H1 (cell line): ENCODE results near the gene NFIX. TPM values are rescaled to one million over a fixed set of nuclear protein-coding genes. Genes with fewer than 3 reads are reported as not detected.

ENCODE experiments used
- CTCF ChIA-PET: fragments of 300-600 bp; sonication (Branson Sonifier 250); formaldehyde crosslinking; loops from one replicate; lab custom pipeline; 2021; ENCODE audit not compliant: partially characterized antibody; lab: Charles Lee
- POLR2A ChIA-PET: fragments of 300-600 bp; sonication (Branson Sonifier 250); formaldehyde crosslinking; loops from one replicate; lab custom pipeline; 2021; ENCODE audit warnings: inconsistent platforms; ENCODE audit not compliant: partially characterized antibody; lab: Charles Lee
- DNase-seq, 2 experiments: peaks; one replicate each; pipeline versions ENCODE4 v3.0.0 to v3.0.0-alpha.2; 2010 to 2022; ENCODE audit warnings: low spot score in 2 of 2, low read depth in 1 of 2, mixed read lengths in 1 of 2
- FAIRE-seq: peaks from 2 replicates; lab custom pipeline; 2011; peaks lifted over from hg19 to GRCh38; lab: Jason Lieb, UNC
- H2AFZ ChIP-seq: 2 replicates; pipeline ENCODE4 v1.8.1; 2012; ENCODE audit warnings: low read length, inconsistent platforms
- H2AK5ac ChIP-seq: 2 replicates; pipeline ENCODE4 v1.6.1; 2013; ENCODE audit warnings: low read depth, low read length
- H2BK120ac ChIP-seq: replicated peaks from 2 replicates; pipeline ENCODE3; 2013; ENCODE audit warnings: low read depth, low read length, inconsistent platforms
- H2BK12ac ChIP-seq: 2 replicates; pipeline ENCODE4 v1.6.1; 2013; ENCODE audit warnings: low read depth, low read length
- H2BK15ac ChIP-seq: 2 replicates; pipeline ENCODE4 v1.6.1; 2013; ENCODE audit warnings: low read length
- H2BK20ac ChIP-seq: 2 replicates; pipeline ENCODE4 v1.6.1; 2013; ENCODE audit warnings: low read length
- H2BK5ac ChIP-seq: 2 replicates; pipeline ENCODE4 v1.6.1; 2013; ENCODE audit warnings: low read depth, low read length
- H3K14ac ChIP-seq: 2 replicates; pipeline ENCODE4 v1.6.1; 2013; ENCODE audit warnings: inconsistent platforms; ENCODE audit not compliant: insufficient read length
- H3K18ac ChIP-seq: 2 replicates; pipeline ENCODE4 v1.6.1; 2013; ENCODE audit warnings: low read length; ENCODE audit errors: extremely low read depth
- H3K23ac ChIP-seq: 2 replicates; pipeline ENCODE4 v1.6.1; 2013; ENCODE audit warnings: inconsistent platforms; ENCODE audit not compliant: insufficient read length
- H3K23me2 ChIP-seq: 2 replicates; pipeline ENCODE4 v1.6.1; 2013; ENCODE audit warnings: low read depth, low read length
- H3K27ac ChIP-seq: 2 replicates; pipeline ENCODE4 v1.6.1; 2011; ENCODE audit warnings: low read depth, low read length, inconsistent platforms
- H3K27me3 ChIP-seq, 4 experiments: replicated peaks in 1 of 4; 1 replicate in 1 of 4; 2 replicates in 3 of 4; pipeline versions ENCODE4 v1.6.1 to v1.8.1; 2011 to 2013; ENCODE audit warnings: low read length in 3 of 4, mild to moderate bottlenecking in 3 of 4, inconsistent platforms in 2 of 4, mixed read lengths in 2 of 4, moderate library complexity in 1 of 4; ENCODE audit not compliant: control insufficient read depth in 3 of 4, insufficient read depth in 3 of 4; ENCODE audit errors: extremely low read depth in 1 of 4
- H3K36me3 ChIP-seq, 4 experiments: 2 replicates each; pipeline versions ENCODE4 v1.6.1 to v1.8.1; 2011 to 2013; ENCODE audit warnings: mild to moderate bottlenecking in 4 of 4, low read length in 3 of 4, moderate library complexity in 2 of 4, control low read depth in 1 of 4, inconsistent platforms in 1 of 4; ENCODE audit not compliant: insufficient read depth in 4 of 4, control insufficient read depth in 2 of 4
- H3K4ac ChIP-seq: replicated peaks from 2 replicates; pipeline ENCODE3; 2013; ENCODE audit warnings: low read length, low read depth, mixed read lengths, inconsistent platforms; ENCODE audit not compliant: insufficient read length
- H3K4me1 ChIP-seq, 4 experiments: replicated peaks in 1 of 4; 1 replicate in 1 of 4; 2 replicates in 3 of 4; pipeline versions ENCODE4 v1.6.1 to v1.8.1; 2011 to 2013; ENCODE audit warnings: low read length in 3 of 4, inconsistent platforms in 2 of 4, mixed read lengths in 1 of 4; ENCODE audit not compliant: insufficient read depth in 4 of 4, control insufficient read depth in 3 of 4
- H3K4me2 ChIP-seq, 2 experiments: 2 replicates each; pipeline versions ENCODE4 v1.6.1 to v1.8.1; 2011 to 2013; ENCODE audit warnings: low read depth in 2 of 2, low read length in 2 of 2, control low read depth in 1 of 2, inconsistent platforms in 1 of 2, mild to moderate bottlenecking in 1 of 2; ENCODE audit not compliant: insufficient read depth in 1 of 2
- H3K4me3 ChIP-seq, 4 experiments: fragments of 200-600, 300-600 bp in 1 of 4; sonication (generic), shearing (Covaris generic), sonication (Bioruptor Twin) in 1 of 4; 2 replicates each; pipeline versions ENCODE4 v1.5.1 to v1.8.1; 2011 to 2016; ENCODE audit warnings: low read length in 4 of 4, low read depth in 3 of 4, control low read depth in 2 of 4, inconsistent platforms in 2 of 4, mild to moderate bottlenecking in 2 of 4, mixed read lengths in 1 of 4, moderate library complexity in 1 of 4; ENCODE audit not compliant: insufficient read depth in 2 of 4; ENCODE audit errors: extremely low read depth in 1 of 4
- H3K56ac ChIP-seq: replicated peaks from 2 replicates; pipeline ENCODE3; 2013; ENCODE audit warnings: low read depth, mild to moderate bottlenecking, mixed read lengths, low read length, inconsistent platforms; ENCODE audit not compliant: insufficient read length
- H3K79me1 ChIP-seq: 2 replicates; pipeline ENCODE4 v1.6.1; 2013; ENCODE audit warnings: low read depth, low read length, control low read depth
- H3K79me2 ChIP-seq, 2 experiments: 2 replicates each; pipeline versions ENCODE4 v1.6.1 to v1.8.1; 2012 to 2013; ENCODE audit warnings: low read length in 2 of 2, mild to moderate bottlenecking in 2 of 2, inconsistent platforms in 1 of 2; ENCODE audit not compliant: insufficient read depth in 2 of 2, control insufficient read depth in 1 of 2
- H3K9ac ChIP-seq, 4 experiments: replicated peaks in 1 of 4; 1 replicate in 1 of 4; 2 replicates in 3 of 4; pipeline versions ENCODE4 v1.6.1 to v1.8.1; 2011 to 2013; ENCODE audit warnings: low read depth in 3 of 4, low read length in 3 of 4, control low read depth in 2 of 4, mild to moderate bottlenecking in 2 of 4, moderate library complexity in 2 of 4, inconsistent platforms in 1 of 4; ENCODE audit errors: extremely low read depth in 1 of 4
- H3K9me3 ChIP-seq, 2 experiments: 2 replicates each; pipeline versions ENCODE4 v1.6.1 to v1.8.1; 2012 to 2013; ENCODE audit warnings: mild to moderate bottlenecking in 2 of 2, moderate library complexity in 2 of 2, control low read depth in 1 of 2, inconsistent platforms in 1 of 2, low read depth in 1 of 2, low read length in 1 of 2, mixed read lengths in 1 of 2; ENCODE audit not compliant: insufficient read depth in 2 of 2
- H4K20me1 ChIP-seq, 2 experiments: replicated peaks in 1 of 2; 2 replicates each; pipeline versions ENCODE3 to v1.8.1; 2011 to 2013; ENCODE audit warnings: inconsistent platforms in 2 of 2, low read length in 2 of 2, mild to moderate bottlenecking in 1 of 2; ENCODE audit not compliant: insufficient read depth in 2 of 2, control insufficient read depth in 1 of 2
- H4K5ac ChIP-seq: 2 replicates; pipeline ENCODE4 v1.6.1; 2013; ENCODE audit warnings: low read length, low read depth, mixed read lengths, inconsistent platforms; ENCODE audit not compliant: insufficient read length
- H4K8ac ChIP-seq: 2 replicates; pipeline ENCODE4 v1.8.0; 2013; ENCODE audit warnings: mild to moderate bottlenecking, moderate library complexity, low read length, inconsistent platforms; ENCODE audit not compliant: insufficient read depth; ENCODE audit errors: extremely low read depth
- H4K91ac ChIP-seq: replicated peaks from 2 replicates; pipeline ENCODE3; 2013; ENCODE audit warnings: low read length, mixed read lengths, inconsistent platforms; ENCODE audit not compliant: insufficient read length
- BACH1 ChIP-seq: IDR thresholded peaks from 2 replicates; pipeline ENCODE4 v1.6.1; 2012; ENCODE audit warnings: low read length, improper control_type of control experiment
- BCL11A ChIP-seq, 2 experiments: IDR thresholded peaks; one replicate each; pipeline ENCODE4 v1.6.1; 2011; ENCODE audit warnings: low read depth in 2 of 2, low read length in 2 of 2, mild to moderate bottlenecking in 2 of 2
- CTBP2 ChIP-seq: IDR thresholded peaks from 2 replicates; pipeline ENCODE4 v1.7.0; 2011; ENCODE audit warnings: borderline replicate concordance, mild to moderate bottlenecking, moderate library complexity, mixed read lengths, low read length; ENCODE audit not compliant: insufficient read depth, insufficient read length
- EGR1 ChIP-seq: IDR thresholded peaks from 2 replicates; pipeline ENCODE4 v1.6.1; 2011; ENCODE audit warnings: low read depth, low read length, borderline replicate concordance
- HDAC6 ChIP-seq: IDR thresholded peaks from one replicate; pipeline ENCODE4 v1.7.1; 2012; ENCODE audit warnings: low read depth, mild to moderate bottlenecking, inconsistent platforms, low read length, moderate library complexity
- RNF2 ChIP-seq: fragments of 200-900, 300-1000 bp; sonication (generic); IDR thresholded peaks from 2 replicates; pipeline ENCODE4 v1.7.1; 2016; ENCODE audit warnings: borderline replicate concordance, low read depth, mild to moderate bottlenecking, antibody characterized with exemption, low read length; ENCODE audit not compliant: poor library complexity, severe bottlenecking; ENCODE audit errors: missing control alignments
- YY1 ChIP-seq: IDR thresholded peaks from 2 replicates; pipeline ENCODE4 v1.6.1; 2011; ENCODE audit warnings: low read depth, mild to moderate bottlenecking, low read length
- WGBS, 2 experiments: shearing (Covaris generic) in 1 of 2; methylation state at CpG; one replicate each; pipeline versions ENCODE4 v1.1.6 to v1.1.7; 2013 to 2015; ENCODE audit warnings: low lambda C conversion rate in 2 of 2, mixed read lengths in 2 of 2, inconsistent platforms in 1 of 2, low coverage in 1 of 2, missing lambda C conversion rate in 1 of 2; ENCODE audit not compliant: insufficient replicate concordance in 2 of 2, insufficient coverage in 1 of 2, insufficient read length in 1 of 2; ENCODE audit errors: extremely low coverage in 1 of 2, missing lambda C conversion rate in 1 of 2; 5-methylcytosine and 5-hydroxymethylcytosine counted together
- polyA plus RNA-seq, 7 experiments: library from polyadenylated mRNA; depleted of rRNA in 3 of 7; stranded (reverse) in 5 of 7; unstranded in 2 of 7; fragments of >200 nt in 5 of 7; fragments of 200-250 nt in 2 of 7; gene quantifications; 1 replicate in 5 of 7; 2 replicates in 1 of 7; 4 replicates in 1 of 7; pipeline versions ENCODE4 v1.2.1 to v1.2.3, GENCODE V29; 2011 to 2013; ENCODE audit warnings: missing spikeins in 2 of 7, mixed read lengths in 2 of 7
- total RNA-seq: library from RNA; stranded (reverse); fragmentation: NEBNext Ultra II Directional; extraction: Animal tissue kit (Norgen Biotek cat#: 25700); gene quantifications from 2 replicates; pipeline ENCODE4 v1.2.1, GENCODE V29; 2021
- TF ChIP-seq, protein P1 (sequence below): IDR thresholded peaks from 2 replicates; pipeline ENCODE4 v1.6.1; 2012; ENCODE audit warnings: inconsistent platforms

The NFIX gene
- total and polyA plus RNA-seq, 2 of the 8 experiments (the other 6 are each of a cell fraction or from before 2014, with no cell fraction given) = 0.03 to 0.20 TPM

DNA sequence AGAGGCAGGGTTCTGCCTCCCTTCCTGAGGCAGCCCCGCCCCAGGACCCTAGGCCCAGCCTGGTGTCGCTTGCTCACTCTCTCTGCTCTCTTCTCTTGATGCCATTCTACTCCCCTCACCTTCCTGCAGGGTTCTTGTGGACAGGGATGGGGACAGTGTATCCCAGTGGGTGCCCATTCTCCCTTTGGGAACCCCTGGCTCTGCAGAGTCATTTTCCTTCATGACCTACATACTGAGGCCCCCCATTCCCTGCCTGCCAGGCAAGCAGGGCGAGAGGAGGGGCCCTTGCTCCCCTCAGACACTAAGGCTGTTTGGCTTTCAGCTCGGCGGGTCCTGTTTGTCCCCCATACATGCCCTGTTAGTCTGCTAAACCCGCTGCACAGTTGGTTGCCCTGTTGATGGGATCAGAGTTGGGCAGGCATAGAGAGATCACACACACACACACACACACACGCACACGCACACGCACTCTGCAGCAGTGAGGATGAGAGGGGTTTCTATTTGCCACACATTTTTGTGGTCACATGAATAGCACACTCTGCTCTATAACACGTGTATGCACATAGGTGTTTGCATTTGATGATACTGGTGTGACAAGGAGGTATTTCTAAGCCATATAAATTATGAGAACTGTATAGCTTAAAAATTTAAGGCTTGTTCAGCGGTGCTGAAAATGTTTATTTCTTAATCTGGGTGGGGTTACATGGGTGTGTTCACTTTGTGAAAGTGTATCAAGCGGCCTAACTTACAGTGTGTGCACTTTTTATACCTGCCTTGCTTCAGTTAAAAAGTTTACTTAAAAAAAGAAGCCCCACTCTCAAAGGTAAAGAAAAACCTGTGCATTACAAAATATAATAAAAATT, 20.3 kb downstream of the NFIX start:
- Histone ChIP-seq H3K9me3 (peaks cover 0 to 8% of the 10 kb centered on the region in 2 experiments; a peak in 2 of 4 replicates), H4K5ac (no peak overlapping the region), H4K20me1 (peaks cover 0 to 19% of the 10 kb centered on the region in 2 experiments), H3K79me2 (no peaks in the 10 kb centered on the region), H3K36me3 (peaks cover 0 to 5% (median 0%) of the 10 kb centered on the region in 4 experiments; a peak in 1 of 8 replicates), H4K91ac (no peak overlapping the region), H3K14ac (no peak overlapping the region), H2BK5ac (no peak overlapping the region), H3K79me1 (no peaks in the 10 kb centered on the region), H3K4me3 (no peak overlapping the region), H3K23ac (no peak overlapping the region), H3K9ac (no peak overlapping the region), H2AK5ac (no peak overlapping the region), H3K4ac (no peak overlapping the region), H2BK12ac (0 out of 2 replicates have a peak overlapping the region, but pooled peaks have one; percentile 29), H3K56ac (no peak overlapping the region), H3K27ac (no peak overlapping the region), H4K8ac (no peak overlapping the region), H3K4me2 (peak overlapping the region in 1 of 2 experiments; percentile 44; a peak in 1 of 4 replicates), H2AFZ (no peak overlapping the region), H3K18ac (no peak overlapping the region; the same call in 1 of the 2 replicates), H3K4me1 (peaks cover 12 to 44% (median 26%) of the 10 kb centered on the region in 4 experiments), H2BK15ac (peak overlapping the region; percentile 25), H2BK20ac (0 out of 2 replicates have a peak overlapping the region, but pooled peaks have one; percentile 9), H3K23me2 (no peaks in the 10 kb centered on the region; the same call in 1 of the 2 replicates), H2BK120ac (no peak overlapping the region), H3K27me3 (peaks cover 81 to 98% (median 96%) of the 10 kb centered on the region in 4 experiments)
- peak; percentile 24 for TF ChIP-seq RNF2
- TF ChIP-seq HDAC6 = no peak
- TF ChIP-seq YY1 = 0 out of 2 replicates have a peak, but pooled peaks have one; percentile 12
- TF ChIP-seq, protein P1, sequence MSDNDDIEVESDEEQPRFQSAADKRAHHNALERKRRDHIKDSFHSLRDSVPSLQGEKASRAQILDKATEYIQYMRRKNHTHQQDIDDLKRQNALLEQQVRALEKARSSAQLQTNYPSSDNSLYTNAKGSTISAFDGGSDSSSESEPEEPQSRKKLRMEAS = 0 out of 2 replicates have a peak, but pooled peaks have one; percentile 13
- no peak for TF ChIP-seq BACH1
- peak; percentile 69; the same call in 1 of the 2 replicates for TF ChIP-seq EGR1
- TF ChIP-seq BCL11A (IDR thresholded peaks at IDR 0.05; ENCODE audit: low read depth in 2 of 2, low read length in 2 of 2) = no peak
- peak; percentile 63 for TF ChIP-seq CTBP2
- ChIA-PET POLR2A (interaction anchor here (0.8 to 3.0 kb wide), 2 partner anchors 10 to 13 kb away, joined by 3 to 17 read pairs; no protein-coding TSS in a partner anchor), CTCF (interaction anchor here (0.6 to 7.7 kb wide), 11 partner anchors 9 to 85 kb away, joined by 3 to 82 read pairs (median 7); no protein-coding TSS in a partner anchor)
- FAIRE-seq (no peak), DNase-seq (peak in 1 of 2 experiments; percentile 65)
- WGBS, 2 experiments = 8% methylated on average over 12 of the region's 12 CpGs; no CpG with 5 or more reads in 1 of the 2 experiments
